ENCODE results near the gene ABHD2. TPM values are rescaled to one million over a fixed set of nuclear protein-coding genes. Genes with fewer than 3 reads are reported as not detected.

ABHD2 gene
- polyA plus RNA-seq, 3 donors = 30.8 to 67.1 (median 37.3) TPM

DNA sequence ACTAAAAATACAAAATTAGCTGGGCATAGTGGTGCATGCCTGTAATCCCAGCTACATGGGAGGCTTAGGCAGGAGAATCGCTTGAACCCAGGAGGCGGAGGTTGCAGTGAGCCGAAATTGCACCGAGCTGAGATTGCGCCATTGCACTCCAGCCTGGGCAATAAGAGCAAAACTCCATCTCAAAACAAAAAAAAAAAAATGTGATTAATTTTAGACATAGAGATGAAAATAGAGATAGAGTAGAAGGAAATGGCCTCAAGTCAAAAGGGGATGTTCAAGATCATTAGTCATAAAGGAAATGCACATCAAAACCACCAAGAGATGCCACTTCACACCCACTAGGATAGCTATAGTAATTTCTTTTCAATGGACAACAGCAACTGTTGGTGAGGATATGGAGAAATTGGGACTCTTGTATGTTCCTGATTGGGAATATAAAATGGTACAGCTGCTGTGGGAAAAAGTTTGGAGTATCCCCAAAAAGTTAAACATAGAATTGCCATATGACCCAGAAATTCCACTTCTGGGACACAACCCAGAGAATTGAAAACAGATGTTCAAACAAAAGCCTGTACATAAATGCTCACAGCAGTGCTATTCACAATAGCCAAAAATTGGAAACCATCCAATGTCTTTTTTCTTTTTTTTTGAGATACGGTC lies 55.4 kb downstream of the ABHD2 start:
- intact Hi-C loops (cut with micrococcal nuclease) = no loop called here
- 0% methylated on average over 1 of the region's 6 CpGs for WGBS (ENCODE audit: insufficient coverage)
- Histone ChIP-seq H3K27ac (ENCODE audit: low read depth in 1 of 2, low read length in 2 of 2) (peak overlapping the region; percentile 54 to 78), H3K9me3 (replicated peaks in 1 of 2; ENCODE audit: control insufficient read depth in 1 of 2, insufficient read depth in 1 of 2, low read length in 2 of 2) (no peaks in the 10 kb centered on the region), H3K79me2 (ENCODE audit: insufficient read depth, low read length) (peaks cover 76% of the 10 kb centered on the region), H3K36me3 (replicated peaks in 1 of 2; ENCODE audit: control insufficient read depth in 1 of 2, insufficient read depth in 2 of 2, low read length in 2 of 2) (peaks cover 5 to 16% of the 10 kb centered on the region in 2 donors), H3K4me1 (ENCODE audit: control insufficient read depth in 1 of 2, insufficient read depth in 2 of 2, low read length in 2 of 2) (peaks cover 45 to 51% of the 10 kb centered on the region in 2 donors), H3K9ac (ENCODE audit: insufficient read depth, low read length, poor library complexity, severe bottlenecking) (no peak overlapping the region), H3K27me3 (ENCODE audit: control insufficient read depth in 2 of 2, insufficient read depth in 2 of 2, low read length in 2 of 2) (no peaks in the 10 kb centered on the region), H3K4me2 (replicated peaks; ENCODE audit: extremely low read depth, low read length, poor library complexity, severe bottlenecking) (peak overlapping the region; percentile 32), H2AFZ (ENCODE audit: insufficient read depth, low read depth, low read length, poor library complexity, severe bottlenecking) (no peak overlapping the region), H3K4me3 (replicated peaks in 1 of 3; ENCODE audit: low read depth in 2 of 3, low read length in 3 of 3) (peak overlapping the region in 1 of 3 experiments; percentile 27), H4K20me1 (ENCODE audit: insufficient read depth, low read length) (no peaks in the 10 kb centered on the region)
- TF ChIP-seq, protein P1, sequence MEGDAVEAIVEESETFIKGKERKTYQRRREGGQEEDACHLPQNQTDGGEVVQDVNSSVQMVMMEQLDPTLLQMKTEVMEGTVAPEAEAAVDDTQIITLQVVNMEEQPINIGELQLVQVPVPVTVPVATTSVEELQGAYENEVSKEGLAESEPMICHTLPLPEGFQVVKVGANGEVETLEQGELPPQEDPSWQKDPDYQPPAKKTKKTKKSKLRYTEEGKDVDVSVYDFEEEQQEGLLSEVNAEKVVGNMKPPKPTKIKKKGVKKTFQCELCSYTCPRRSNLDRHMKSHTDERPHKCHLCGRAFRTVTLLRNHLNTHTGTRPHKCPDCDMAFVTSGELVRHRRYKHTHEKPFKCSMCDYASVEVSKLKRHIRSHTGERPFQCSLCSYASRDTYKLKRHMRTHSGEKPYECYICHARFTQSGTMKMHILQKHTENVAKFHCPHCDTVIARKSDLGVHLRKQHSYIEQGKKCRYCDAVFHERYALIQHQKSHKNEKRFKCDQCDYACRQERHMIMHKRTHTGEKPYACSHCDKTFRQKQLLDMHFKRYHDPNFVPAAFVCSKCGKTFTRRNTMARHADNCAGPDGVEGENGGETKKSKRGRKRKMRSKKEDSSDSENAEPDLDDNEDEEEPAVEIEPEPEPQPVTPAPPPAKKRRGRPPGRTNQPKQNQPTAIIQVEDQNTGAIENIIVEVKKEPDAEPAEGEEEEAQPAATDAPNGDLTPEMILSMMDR (IDR thresholded peaks at IDR 0.05) = no peak
- peak overlapping the region; percentile 85 to 95 (median 90) for H3K27ac Mint-ChIP-seq
- peaks cover 54% of the 10 kb centered on the region for H3K4me1 Mint-ChIP-seq
- peak; percentile 65 to 87 (median 87) for DNase-seq
- no peak overlapping the region for H3K4me3 Mint-ChIP-seq
- no peaks in the 10 kb centered on the region for H3K27me3 Mint-ChIP-seq (ENCODE audit: low read depth in 3 of 3)
- H3K36me3 Mint-ChIP-seq = peaks cover 43 to 53% of the 10 kb centered on the region in 2 donors
- H3K9me3 Mint-ChIP-seq = no peaks in the 10 kb centered on the region

DNA sequence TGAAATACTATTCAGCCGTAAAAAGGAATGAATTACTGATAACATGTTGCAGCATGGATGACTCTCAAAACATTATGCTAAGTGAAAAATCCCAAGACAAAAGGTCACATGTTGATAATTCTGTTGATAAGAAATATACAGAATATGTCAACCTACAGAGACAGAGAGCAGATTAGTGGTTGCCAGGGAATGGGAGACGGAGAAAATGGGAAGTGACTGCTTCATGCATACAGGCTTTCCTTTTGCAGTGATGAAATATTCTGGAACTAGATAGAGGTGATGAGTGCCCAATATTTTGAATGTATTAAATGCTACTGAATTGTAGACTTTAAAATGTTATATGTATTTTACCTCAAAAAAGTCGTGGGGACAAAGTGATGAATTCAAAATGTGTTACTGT lies 56.2 kb downstream of the ABHD2 start:
- no peaks in the 10 kb centered on the region for H3K9me3 Mint-ChIP-seq
- peak overlapping the region; percentile 85 to 95 (median 90) for H3K27ac Mint-ChIP-seq
- no CpG with 5 or more reads among the region's 3 CpGs for WGBS (ENCODE audit: insufficient coverage)
- H3K27me3 ChIP-seq (ENCODE audit: control insufficient read depth in 2 of 2, insufficient read depth in 2 of 2, low read length in 2 of 2) = no peaks in the 10 kb centered on the region
- no peak overlapping the region for H3K4me2 ChIP-seq (replicated peaks; ENCODE audit: extremely low read depth, low read length, poor library complexity, severe bottlenecking)
- peaks cover 5% of the 10 kb centered on the region for H4K20me1 ChIP-seq (ENCODE audit: insufficient read depth, low read length)
- peaks cover 45 to 51% of the 10 kb centered on the region in 2 donors for H3K4me1 ChIP-seq (ENCODE audit: control insufficient read depth in 1 of 2, insufficient read depth in 2 of 2, low read length in 2 of 2)
- H3K27me3 Mint-ChIP-seq (ENCODE audit: low read depth in 3 of 3) = no peaks in the 10 kb centered on the region
- intact Hi-C loops (cut with micrococcal nuclease) = no loop called here
- peak overlapping the region in 1 of 2 donors; percentile 37 for H3K4me3 Mint-ChIP-seq
- peaks cover 74% of the 10 kb centered on the region for H3K79me2 ChIP-seq (ENCODE audit: insufficient read depth, low read length)
- H3K27ac ChIP-seq (ENCODE audit: low read depth in 1 of 2, low read length in 2 of 2) = peak overlapping the region in 1 of 2 donors; percentile 78
- peak in 2 of 3 donors; percentile 59 to 62 for DNase-seq
- TF ChIP-seq, protein P1 (IDR thresholded peaks at IDR 0.05) = no peak
- peak overlapping the region in 1 of 3 experiments; percentile 27 for H3K4me3 ChIP-seq (replicated peaks in 1 of 3; ENCODE audit: low read depth in 2 of 3, low read length in 3 of 3)
- no peaks in the 10 kb centered on the region for H3K9me3 ChIP-seq (replicated peaks in 1 of 2; ENCODE audit: control insufficient read depth in 1 of 2, insufficient read depth in 1 of 2, low read length in 2 of 2)
- H3K36me3 ChIP-seq (replicated peaks in 1 of 2; ENCODE audit: control insufficient read depth in 1 of 2, insufficient read depth in 2 of 2, low read length in 2 of 2) = peaks cover 0 to 8% of the 10 kb centered on the region in 2 donors
- no peak overlapping the region for H3K9ac ChIP-seq (ENCODE audit: insufficient read depth, low read length, poor library complexity, severe bottlenecking)
- H2AFZ ChIP-seq (ENCODE audit: insufficient read depth, low read depth, low read length, poor library complexity, severe bottlenecking) = no peak overlapping the region
- peaks cover 38 to 44% of the 10 kb centered on the region in 2 donors for H3K36me3 Mint-ChIP-seq
- peaks cover 54% of the 10 kb centered on the region for H3K4me1 Mint-ChIP-seq
